ENCODE measurements around the gene DBP.
"Not testable (repeated sequence)": the region's sequence is repeated elsewhere in the genome, so short reads cannot be mapped to it uniquely, and the experiment has no call there.

DNA sequence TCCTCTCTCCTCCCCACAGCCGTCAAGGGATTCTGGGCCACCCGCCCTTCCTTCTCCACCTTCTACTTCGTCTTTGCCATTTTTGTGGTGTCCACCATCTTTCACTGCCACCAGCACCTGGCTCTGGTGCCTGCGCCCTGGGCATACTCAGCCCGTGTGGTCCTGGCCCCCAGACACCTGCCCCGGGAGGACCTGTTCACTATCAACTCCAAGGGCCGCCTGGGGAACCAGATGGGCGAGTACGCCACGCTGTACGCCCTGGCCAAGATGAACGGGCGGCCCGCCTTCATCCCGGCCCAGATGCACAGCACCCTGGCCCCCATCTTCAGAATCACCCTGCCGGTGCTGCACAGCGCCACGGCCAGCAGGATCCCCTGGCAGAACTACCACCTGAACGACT, 42.8 kb upstream of the DBP start:
- TF ChIP-seq CTCF (IDR thresholded peaks at IDR 0.05; ENCODE audit: low read depth, low read length, poor library complexity, severe bottlenecking); EZH2phosphoT487 (IDR thresholded peaks at IDR 0.05; ENCODE audit: borderline replicate concordance, low read length): not testable (repeated sequence)
